Ecto neural progenitor cell (in vitro differentiated cells): Measurements from ENCODE around the gene TMEM248.
"Not testable (repeated sequence)": the region's sequence is repeated elsewhere in the genome, so short reads cannot be mapped to it uniquely, and the experiment has no call there.

Source experiments
- DNase-seq: peaks from one replicate; pipeline ENCODE4 v3.0.0-alpha.2; 2018; ENCODE audit warnings: low spot score

Gene TMEM248

DNA sequence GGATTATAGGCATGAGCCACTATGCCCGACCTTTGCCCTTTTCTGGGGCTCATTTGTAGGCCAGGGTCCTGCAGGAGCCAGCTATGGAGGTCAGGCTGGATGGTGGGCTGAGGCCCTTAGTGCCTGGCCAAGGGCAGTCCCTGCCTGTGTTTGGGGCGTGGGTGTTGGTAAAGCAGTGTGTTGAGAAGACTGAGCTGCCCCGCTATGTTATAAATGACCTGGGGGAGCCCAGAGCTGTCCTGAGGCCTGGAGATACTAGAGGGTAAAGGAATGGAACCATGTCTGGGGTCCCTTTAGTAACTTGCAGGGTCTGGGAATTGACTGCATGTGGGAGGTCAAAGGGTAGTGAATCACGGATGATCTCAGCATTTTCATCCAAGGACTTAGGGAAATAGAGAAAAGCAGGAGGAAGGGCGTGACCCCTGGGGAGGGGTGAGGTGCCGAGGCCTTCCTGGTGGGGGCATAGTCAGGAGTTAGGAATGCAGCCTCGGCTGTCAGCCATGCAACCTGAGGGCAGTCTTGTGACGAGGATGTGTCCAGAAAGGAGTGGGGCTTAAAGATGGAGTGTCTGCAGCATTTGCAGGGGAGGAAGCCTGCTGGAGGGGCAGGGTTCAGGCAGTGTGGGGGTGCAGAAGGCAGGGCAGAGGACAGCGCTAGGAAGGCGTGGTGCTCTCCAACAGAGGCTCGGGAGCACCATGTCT is 31.5 kb downstream of the TMEM248 start:
- DNase-seq, result no peak

DNA sequence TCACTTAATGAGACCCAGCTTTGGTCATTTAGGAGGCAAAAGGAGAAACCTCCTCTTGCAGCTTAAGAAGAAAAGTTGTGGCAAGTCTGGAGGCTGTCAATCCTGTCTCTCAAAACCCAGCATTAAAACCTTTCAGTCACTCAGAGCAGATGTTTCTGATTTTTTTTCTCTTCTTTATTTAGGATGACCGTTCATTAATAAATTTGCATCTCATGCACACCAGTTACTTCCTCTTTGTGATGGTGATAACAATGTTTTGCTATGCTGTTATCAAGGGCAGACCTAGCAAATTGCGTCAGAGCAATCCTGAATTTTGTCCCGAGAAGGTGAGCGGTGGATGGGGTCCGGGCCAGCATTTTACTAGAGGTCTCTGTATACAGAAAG is 32.0 kb downstream of the TMEM248 start:
- DNase-seq, result no peak

DNA sequence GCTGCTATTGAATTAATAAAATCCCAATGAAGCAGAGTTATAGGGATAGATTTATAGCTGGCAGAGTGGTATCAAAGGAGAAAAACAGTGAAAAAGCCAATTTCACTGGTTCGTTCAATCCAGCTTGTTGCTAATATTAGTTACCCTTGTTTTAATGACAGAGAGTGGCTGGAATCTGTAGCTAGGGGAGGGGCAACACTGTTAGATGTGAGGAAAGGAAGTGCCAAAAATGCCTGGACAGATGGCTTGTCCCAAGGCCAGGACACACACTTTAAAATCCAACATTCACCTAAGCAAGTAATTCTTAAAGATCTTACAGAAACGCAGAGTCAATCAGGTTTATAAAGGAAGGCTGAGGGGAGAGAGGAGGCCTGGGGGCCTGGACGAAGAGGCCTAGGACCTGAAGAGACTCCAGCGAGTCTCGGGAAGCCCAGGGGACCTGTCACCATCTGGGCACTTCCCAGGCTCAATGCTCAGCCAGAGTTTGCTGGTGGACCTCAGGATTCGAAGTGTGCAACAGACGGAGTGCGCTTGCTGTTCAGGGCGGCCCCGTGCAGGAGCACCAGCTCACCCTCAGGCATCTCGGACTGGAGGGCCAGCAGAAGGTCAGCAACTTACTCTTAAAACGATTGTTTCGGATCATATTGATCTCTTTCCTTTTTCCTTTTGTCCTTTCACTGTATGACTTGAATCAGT is 36.7 kb downstream of the TMEM248 start:
- DNase-seq, result no peak

DNA sequence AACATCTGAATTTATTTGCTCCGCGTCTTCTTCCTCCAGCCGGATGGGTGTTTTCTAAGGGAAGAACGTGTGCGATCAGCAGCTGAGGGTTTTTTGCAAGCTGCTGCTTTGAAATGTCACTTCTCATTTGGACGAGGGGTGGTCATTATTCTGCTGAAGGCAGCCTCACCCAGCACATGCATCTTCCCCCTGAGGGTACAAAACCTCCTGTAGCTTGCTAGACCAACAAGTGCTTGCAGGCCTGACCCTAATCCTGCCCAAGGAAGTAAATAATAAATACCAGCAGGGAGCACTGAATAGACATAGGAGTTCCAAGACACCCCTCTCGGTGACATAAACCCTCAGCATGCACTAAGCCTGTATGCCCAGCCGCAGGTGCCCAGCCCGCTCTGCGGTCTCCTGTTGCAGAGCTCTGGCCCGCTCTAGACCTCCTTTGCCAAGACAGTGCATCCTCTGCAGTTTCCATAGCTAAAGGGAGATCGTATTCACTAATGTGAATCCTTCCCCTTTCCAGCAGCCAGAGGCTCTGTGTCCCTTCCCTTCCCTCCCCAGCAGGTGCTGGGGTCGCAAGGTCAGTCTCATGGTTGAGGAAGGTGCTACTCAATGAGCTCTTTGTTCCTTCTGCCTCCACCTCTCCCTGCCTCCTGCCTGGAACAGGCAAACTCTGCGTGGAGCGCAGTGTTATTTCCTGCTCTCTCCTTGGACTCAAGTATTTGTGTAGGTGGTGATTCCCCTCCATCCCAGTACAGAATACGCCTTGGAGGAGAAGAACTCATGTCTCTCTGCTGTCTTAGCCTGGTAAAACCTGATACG is 37.7 kb downstream of the TMEM248 start:
- no peak for DNase-seq

DNA sequence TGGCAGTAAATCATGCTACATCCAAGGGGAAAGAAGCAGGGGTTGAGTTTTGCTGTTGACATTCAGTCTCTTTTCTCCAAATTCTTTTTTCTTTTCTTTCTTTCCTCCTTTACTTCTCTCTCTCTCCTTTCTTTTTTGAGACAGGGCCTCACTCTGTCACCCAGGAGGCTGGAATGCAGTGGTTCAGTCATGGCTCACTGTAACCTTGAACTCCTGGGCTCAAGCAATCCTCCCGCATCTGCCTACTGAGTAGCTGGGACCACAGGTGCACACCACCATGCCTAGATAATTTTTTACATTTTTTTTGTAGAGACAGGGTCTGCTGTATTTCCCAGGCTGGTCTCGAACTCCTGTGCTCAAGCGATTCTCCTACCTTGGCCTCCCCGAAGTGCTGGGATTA is 39.2 kb downstream of the TMEM248 start:
- no peak for DNase-seq

DNA sequence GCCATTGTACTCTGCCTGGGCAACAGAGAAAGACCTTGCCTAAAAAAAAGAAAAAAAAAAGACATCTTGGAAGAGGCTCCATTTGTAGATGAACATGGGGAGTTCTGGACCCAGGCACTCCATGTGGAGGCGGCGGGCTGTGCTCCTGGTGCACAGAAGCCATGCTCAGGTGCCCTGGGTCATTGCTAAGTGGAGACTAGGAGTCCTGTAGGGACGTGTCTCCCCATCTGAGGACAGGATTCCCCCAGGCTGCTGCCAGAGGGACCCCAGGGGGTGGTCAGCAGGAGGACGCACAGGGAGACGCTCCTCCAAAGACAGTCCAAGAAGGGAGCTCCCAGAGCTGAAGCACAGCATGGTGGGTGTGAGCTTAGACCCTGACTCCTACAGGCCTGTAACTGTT is 40.1 kb downstream of the TMEM248 start:
- no peak for DNase-seq

DNA sequence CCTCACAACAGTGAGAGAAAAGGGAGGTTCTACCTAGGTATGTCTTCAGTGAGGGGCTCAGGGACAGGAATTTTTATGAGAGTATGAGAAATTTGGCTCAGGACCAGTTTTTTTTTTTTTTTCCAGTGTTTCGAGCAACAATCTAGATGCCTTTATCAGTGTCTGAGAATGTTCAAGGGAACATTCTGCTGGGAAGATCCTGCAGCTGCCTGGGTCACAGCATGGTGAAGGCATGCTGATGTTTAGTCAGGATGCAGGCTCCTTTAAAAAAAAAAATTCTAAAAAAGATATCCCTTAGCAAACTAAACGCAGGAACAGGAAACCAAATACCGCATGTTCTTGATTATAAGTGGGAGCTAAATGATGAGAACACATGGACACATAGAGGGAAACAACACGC is 43.4 kb downstream of the TMEM248 start:
- DNase-seq, result no peak

DNA sequence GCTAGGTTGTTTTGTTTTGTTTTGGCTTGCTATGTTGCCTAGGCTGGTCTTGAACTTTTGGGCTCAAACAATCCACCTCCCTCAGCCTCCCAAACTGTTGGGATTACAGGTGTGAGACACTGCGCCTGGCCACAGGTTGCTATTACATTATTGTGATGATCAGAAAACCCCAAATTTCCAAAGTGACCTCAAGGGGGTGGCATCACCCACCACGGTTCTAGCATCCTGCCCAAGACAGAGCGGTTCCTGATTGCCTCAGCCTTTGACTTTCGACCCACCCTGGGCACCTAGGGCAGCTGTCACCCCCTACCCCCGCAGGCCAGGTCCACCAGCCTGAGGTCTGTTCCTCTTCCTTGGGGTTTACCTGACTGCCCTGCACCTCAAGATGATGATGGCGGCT is 46.0 kb downstream of the TMEM248 start:
- no peak for DNase-seq

- not testable (repeated sequence) for DNase-seq
Observed at GRCh38 chr7:66969001-66969400, 48.0 kb downstream of the TMEM248 start.

- DNase-seq, result no peak
Observed at GRCh38 chr7:66970310-66970709, 49.3 kb downstream of the TMEM248 start.

- DNase-seq, result no peak
Observed at GRCh38 chr7:66974986-66975590, 54.1 kb downstream of the TMEM248 start.

DNA sequence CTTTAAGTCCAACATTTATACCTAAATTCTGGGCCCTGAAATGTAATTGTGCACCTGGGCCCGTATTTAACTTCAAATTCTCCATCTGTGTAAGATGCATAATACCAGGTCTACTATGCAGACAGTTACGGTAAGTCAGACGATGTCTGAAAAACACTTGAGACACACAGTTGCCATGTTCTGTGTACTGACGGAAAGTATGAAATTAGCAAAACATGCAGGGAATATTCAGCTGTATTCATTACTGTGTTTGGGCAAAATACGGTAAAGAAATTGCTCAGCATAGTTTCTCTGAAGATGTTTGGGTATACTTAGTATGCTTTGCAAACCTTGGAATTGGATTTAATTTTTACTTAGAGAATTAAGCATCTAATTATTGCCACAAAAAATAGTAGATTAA is 57.3 kb downstream of the TMEM248 start:
- not testable (repeated sequence) for DNase-seq

- not testable (repeated sequence) for DNase-seq
Observed at GRCh38 chr7:66979013-66979412, 58.0 kb downstream of the TMEM248 start.

DNA sequence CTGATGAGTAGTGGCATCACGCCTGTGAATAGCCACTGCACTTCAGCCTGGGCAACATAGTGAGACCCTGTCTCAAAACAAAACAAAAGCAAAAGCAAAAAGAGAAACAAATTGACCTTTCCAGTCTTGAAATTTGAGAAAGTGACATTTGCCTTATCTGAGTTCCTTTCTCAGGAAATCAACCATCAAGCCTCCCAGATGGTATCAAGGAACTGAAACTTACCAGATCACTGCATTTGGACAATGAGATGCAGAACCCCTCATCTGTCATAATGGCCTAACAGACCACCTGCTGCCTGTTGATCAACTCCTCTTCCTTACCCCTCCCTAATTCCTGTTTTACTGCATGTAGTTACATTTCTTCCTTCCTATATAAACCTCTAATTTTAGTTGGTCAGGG is 59.3 kb downstream of the TMEM248 start:
- not testable (repeated sequence) for DNase-seq

DNA sequence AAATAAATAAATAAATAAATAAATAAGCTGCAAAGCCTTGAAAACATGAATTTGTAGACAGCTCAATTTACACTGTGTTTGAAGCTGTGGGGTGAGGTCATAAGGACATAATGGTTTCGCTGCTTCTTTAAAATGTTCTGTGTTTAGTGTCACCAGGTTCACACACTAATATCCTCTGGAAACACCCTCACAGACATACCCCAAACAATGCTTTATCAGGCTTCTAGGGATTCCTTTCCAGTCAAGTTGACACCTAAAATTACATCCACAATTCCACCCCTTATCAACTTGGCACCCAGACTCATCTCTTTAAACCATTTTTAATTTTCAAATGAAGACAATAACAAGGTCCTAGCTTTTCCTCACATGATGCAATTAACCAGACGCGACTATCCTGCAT is 68.5 kb downstream of the TMEM248 start:
- DNase-seq, result not testable (repeated sequence)

- not testable (repeated sequence) for DNase-seq
Observed at GRCh38 chr7:66994051-66994450, 73.0 kb downstream of the TMEM248 start.

- DNase-seq, result not testable (repeated sequence)
Observed at GRCh38 chr7:66994691-66995049, 73.6 kb downstream of the TMEM248 start.

GRCh38 chr7:66995050-66995776 is 74.2 kb downstream of the TMEM248 start, which contains the start of gene SBDS:
Gene SBDS (minus strand): TSS chr7:66995586. CDS start chr7:66995417, 169 bp downstream.
- DNase-seq, result peak; percentile 94

GRCh38 chr7:66996444-66997191 is 75.6 kb downstream of the TMEM248 start, which contains the start of gene TYW1:
Gene TYW1 (plus strand): TSS chr7:66996833. CDS start chr7:66996979, 146 bp downstream.
- DNase-seq, result peak; percentile 98

GRCh38 chr7:67000601-67001258 is 79.7 kb downstream of the TMEM248 start:
- DNase-seq, result not testable (repeated sequence)
